SW 1271 (cell line): ENCODE results near the gene GRIP1.
A peak's percentile ranks its signal among the peaks of the same experiment; 100 is the strongest.

Experiments used
- DNase-seq, 2 experiments: peaks; one replicate each; lab custom pipeline; 2025; lab: John Stamatoyannopoulos, UW

GRIP1 gene

DNA sequence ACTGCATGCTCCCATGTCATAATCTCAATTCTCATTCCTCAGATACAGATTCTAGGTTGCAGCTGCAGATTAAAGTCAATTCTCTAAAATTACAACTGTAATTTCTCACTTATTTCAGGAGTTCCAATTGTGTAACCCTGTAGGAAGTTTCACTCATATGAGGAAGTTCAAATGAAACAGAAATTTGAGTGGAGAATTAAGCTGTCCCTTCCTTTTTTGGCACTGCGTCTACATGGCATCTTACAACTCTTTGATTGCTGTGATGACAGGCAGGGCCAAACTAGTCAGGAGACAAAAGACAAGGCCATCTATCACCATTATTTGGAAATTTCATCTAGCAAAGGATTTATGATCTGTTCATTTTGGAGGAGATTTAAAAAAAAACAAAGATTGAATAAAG lies 13.3 kb upstream of the GRIP1 start:
- DNase-seq: no peak

DNA sequence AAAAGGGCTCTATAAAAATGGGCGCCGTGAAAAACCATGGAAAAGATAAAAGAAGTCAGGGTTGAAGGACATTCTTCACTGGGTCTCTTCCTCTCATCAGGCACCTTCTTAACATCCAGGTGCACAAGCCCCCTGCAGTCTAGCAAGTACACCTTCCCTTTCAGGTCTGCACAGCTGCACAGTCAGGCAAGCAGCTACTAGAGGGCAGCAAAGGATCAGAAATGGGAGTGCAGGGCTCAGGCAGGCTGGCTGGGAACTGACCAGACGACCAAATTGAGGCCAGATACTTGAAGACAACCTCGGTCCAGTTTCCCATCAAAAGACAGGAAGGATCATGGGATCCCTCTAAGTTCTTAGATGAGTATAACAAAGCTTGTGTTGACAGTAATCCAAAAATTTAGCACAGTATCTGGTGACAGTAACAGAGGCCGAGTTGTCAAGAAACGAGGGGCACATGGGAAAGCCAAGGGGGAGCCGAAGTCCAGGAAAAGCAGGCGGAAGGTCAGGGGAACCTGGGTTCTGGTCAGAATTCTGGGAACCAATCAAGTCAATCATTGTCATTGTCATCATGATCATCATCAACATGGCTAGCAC lies 10.1 kb upstream of the GRIP1 start:
- peak in 1 of 2 experiments; percentile 49 for DNase-seq

DNA sequence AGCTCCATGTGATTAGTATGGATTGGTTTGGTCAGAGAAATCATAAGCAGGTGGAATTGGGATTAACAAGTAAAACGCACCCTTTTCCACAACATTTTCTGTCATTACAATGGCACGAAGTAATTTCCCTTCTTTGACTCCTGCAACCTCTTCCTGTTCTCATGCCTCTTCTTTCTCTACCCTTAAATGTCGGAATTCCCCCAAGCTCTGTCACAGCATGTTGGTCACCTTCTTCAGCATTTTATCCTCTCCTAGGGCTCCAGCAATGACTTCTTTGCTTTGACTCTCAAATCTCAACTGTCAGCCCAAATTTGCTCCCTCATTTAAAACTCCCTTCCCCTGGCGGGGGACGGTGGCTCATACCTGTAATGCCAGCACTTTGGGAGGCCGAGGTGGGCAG lies 5.3 kb upstream of the GRIP1 start:
- DNase-seq: no peak

DNA sequence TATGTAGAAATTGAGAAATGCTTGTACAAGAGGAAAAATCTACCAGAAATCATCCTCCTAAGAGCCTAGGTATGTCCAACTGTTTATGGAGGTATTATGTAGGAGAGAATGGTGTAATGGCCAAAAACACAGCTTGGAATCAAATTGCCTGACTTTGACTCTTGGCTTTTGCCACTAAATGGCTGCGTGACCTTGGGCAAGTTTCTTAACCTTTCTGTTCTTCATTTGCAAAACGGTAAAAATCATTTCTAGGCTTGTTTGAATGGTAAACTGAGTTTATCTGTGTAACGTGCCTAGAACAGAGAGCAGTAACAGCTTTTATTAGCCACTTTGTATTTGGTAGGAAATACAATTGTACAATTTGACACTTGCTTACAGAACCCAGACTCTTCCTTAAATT lies 4.9 kb upstream of the GRIP1 start:
- no peak for DNase-seq

DNA sequence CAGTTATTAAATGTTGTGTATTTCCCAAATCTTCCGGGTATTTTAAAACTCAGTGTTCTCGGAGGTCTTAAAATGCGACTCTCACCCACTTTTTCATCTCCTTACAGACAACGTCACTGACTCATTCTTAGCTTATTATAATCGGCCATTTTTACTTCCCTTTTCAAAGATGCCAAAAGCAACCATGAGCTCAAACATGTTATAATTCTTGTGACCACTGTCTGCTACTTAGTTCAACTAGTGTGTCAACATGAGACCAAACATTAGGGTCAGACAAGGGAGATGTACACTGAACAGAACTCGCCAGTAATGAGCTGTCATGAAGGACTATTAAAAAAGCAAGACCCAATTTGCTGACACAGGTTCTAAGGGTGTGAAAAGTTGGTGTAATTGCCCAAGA lies 4.2 kb upstream of the GRIP1 start:
- DNase-seq: no peak

DNA sequence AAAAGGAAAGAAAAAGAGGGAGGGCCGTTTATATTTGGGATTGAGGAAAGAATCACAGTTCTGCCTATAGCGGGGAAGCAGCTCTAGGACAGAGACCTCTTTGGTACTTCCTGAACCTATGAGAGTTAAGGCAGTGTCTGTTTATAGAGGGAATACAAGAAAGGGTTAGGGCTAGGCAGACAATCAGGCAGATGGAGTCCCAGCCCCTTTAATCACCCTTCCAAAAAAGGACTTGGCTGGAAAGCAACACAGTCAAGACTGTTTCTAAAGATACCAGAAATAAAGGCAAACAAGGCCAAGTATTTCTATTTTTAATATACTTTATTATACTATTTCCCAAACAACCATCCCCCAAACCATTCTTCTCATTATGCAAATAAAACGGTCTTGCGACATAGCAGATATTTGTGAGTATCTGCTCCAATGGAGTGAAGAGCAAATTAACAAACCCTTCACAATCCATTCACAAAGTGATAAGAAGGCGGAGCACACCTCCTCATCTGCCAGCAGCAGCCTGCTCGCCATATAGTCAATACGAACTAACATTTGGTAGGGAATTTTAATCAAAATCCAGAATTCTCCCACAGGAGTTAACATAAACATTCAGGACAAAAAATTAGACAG lies 697 bp upstream of the GRIP1 start:
- no peak for DNase-seq

DNA sequence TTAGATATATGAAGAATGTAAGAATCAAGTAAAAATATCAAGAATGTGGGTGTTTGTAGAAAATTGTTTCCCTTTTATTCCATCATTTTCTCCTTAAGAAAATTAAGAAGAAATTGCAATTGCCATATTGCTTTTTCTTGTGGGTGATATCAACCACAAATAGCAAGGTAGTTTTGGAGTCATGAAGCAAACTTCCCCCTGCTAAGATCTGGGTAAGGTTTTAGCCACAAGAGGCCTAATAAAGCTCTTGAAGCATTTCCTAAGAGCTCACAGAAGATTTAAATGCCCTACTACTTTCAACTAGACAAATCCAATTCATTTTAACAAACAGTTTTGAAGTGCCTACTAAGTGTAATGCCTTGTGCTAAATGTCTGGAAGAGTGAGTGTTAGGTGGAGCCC lies 2.6 kb downstream of the GRIP1 start:
- no peak for DNase-seq

DNA sequence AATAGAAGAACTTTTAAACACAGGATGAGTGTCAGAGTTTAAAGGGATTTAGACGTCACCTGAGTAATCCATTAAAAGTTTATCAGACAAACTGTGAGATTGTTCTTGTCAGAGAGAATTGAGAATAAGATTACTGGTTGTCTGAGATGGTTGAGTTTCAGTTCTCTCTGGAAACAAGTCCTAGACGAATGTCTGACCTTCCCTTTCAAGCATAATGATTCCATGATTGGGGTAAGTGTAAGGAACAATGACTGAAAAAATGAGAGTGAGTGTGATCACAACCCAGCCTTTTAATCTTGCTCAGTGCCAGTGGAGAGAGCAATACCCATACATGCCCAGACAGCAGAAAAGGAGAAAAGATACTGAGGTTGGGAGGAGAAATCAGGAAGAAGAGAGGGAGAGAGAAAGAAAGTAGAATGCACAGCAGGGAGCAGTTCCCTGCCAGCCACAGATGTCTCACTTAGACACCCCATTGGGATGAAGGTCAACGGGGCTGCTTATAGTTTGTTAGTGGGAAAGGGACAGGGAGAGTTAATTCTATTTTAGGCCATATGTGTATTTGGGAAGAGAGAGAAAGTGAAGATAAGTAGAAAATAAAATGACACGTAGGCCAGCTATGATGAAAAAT lies 4.3 kb downstream of the GRIP1 start:
- DNase-seq: no peak

DNA sequence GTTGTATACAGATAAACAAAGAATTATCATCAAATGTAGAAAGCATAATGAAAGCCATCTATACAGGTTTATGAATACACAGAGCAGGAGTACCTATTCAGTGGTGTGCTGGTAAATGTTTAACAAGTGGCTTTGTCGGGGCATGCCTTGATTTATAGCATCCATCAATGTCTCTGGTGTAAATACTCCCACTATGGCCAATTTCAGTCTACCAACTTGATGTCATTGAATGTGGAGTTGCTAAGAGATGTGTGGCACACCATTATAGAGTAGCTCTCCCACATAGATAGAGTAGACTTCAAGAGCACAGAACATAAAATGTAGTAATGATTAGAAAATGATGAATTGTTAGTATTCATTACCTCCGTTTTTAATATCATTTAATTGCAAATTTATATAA lies 9.3 kb downstream of the GRIP1 start:
- DNase-seq: no peak

DNA sequence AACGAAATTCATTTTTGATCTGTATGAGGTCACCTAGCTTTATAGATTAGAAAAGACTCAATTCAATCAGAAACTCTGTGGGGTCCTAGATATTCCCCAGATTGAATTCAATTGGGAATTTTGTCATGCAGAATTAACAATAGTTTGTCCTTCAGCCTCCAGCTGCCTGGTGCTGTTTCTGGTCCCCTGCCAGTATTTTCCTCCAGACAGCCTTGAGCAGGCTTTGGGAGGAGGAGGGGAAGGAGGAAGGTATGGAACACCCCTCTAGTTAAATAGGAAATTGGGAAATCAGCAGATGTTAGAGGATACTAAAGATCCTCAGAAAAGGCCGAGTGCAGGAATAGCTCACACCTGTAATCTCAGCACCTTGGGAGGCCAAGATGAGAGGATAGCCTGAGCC lies 10.6 kb downstream of the GRIP1 start:
- no peak for DNase-seq

DNA sequence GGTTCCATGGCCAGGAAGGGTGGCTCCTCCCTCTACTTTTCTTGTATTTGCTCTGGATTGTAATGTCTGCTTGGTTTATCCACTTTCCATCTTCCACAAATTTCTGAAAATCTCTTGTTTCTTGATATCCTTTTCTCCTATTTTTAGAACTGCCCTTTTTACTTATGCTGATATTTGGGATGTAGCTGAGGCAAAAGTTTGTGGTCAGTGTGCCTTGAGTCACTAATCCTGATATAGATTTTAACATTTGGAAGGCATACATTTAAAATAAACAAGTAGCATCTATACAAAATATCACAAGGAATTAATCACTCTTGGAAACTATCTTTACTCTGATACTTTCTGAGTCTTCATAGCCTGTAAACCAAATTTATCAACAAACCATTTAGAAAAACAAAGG lies 11.0 kb downstream of the GRIP1 start:
- DNase-seq: no peak

DNA sequence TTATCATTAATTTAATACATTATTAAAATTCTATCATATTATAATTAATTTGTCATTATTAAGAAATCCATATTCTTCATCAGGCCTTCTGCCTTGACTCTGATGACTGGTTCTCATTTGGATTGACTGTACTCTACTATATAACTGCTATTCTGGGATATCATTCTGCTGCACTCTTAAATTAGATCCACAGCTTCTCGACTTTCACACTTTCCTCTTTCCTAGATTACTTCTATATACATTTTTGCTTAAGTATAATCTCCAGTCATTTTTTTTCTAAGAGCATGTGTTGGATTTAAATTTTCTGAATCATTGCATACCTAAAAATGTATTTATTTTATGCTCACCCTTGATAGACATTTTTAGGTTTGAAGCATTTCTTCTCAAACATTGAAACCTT lies 12.4 kb downstream of the GRIP1 start:
- DNase-seq: no peak

DNA sequence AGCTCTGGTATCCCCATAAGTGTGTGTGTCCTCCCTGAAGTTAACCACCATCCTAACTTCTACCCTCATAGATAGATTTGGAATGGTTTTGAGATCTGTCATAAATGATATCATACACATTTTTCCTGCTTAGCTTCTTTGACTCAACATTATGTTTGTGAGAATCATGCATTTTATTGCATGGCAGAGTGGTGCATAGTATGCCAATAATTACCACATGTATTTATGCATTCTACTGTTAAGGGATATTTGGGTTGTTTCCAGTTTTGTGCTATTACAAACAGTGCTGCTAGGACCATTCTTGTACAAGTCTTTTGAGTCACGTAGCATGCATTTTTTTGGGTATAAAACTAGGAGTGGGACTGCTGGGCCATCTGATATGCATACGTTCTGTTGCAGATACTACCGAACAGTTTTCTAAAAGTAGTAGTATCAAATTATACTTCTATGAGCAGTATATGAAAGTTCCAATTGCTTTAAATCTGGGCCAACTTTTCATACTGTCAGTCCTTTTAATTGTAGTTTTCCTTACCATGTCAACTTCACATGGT lies 13.4 kb downstream of the GRIP1 start:
- DNase-seq: no peak

DNA sequence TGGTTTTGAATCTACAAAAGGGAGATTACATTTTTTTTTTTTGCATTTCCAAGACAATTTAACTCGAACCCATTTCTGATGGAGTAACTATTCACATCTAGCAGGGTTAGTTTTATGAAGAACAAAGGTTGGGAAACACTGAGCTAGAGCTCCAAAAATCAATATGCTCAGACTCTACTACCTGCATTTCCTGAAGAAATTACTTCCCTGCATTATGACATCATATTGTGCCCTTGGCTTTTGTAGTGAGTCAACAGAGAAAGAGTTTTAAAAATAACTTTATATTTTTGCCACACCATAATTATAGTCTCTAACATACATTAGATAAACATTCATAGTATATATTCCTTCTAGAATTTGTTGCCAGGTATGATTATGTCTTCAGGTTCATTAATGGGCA lies 14.8 kb downstream of the GRIP1 start:
- DNase-seq: no peak

DNA sequence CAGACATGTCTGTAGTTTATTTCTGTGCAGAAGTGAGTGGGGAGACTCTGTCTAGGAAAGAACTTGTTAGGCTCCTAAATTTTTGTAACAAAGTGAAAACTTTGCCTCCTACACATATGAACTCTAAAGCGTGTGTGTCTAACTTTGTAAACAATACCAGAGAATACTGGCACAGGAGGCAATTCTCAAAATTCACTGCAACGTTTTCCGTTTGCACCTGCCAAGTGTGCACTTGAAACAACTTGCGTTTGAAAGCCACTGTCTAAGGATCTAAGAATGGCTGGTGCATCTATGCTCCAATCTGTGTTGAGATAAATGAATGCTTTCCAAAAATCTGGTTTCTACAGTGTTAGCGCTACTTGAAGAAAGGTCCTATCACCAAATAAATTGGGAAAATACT lies 15.3 kb downstream of the GRIP1 start:
- DNase-seq: no peak

DNA sequence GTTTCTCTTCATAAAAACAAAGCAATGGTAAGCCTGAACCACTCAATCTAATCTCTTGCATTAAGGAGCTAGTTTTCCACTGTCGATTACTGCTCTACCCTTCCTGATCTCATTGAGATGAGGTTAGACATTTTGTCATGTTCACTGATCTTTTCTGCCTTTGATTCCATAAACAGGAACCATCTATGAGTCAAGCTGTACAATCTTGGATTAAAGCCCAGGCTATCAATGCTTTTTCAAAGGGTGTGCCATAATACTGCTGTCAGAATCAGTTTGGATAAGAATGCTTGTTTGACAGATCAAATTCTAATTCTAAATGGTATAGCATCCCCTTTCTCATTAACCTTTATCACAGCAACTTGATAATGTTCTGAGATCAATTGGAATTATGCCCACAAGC lies 16.1 kb downstream of the GRIP1 start:
- peak in 1 of 2 experiments; percentile 4 for DNase-seq

DNA sequence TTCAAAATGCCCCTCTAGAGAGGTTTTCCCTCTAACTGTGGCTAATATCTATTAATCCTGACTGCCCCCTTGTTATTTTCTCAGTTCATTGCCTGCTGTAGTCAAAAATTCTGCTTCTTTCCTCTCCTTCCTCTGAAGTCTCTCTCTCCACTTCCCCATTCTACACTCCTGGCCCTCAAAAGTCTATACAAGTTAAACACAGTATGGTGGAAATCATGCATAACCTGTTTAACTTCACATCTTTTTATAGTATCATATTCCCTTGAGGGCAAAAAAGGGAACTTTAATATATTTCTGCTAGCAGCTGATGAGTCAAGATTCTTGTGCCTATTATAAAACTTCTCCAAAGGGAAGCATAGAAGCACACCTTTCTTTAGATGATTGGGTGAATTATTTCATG lies 16.7 kb downstream of the GRIP1 start:
- no peak for DNase-seq

DNA sequence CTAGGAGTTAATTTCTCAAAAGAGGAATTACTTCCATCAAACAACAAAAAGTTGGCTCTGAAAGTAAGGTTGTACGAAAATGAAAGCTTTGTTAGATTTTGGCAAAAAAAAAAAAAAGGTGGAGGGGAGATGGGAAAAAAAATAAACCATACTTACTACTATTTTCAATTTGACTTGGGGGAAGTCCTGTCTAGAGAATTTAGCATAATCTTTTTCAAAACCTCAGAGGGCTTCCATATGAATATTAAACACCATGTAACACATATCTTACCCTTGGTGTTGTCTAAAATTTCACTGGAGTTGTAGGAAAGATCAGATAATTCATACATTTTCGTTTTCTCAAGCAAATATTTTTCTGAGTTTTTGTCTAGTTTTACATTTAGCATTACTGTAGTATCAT lies 17.5 kb downstream of the GRIP1 start:
- DNase-seq: no peak

DNA sequence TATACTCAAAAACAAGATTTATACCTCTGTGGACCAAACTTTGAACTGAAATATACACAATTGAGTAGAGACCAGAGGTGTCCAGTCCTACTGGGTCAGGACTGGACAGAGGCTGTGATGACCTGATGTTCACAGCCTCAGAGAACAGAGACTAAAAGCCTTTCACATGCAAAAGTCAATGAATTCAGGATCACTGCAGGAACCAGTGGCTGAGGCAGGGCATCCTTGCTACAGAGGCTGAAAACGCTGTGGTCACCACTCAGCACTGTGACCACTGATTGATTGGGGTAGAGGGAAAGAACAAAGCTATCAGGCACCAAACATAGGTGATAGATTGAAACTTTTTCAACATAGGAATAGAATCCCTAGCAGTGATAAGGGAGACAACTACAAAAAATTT lies 25.1 kb downstream of the GRIP1 start:
- DNase-seq: no peak

DNA sequence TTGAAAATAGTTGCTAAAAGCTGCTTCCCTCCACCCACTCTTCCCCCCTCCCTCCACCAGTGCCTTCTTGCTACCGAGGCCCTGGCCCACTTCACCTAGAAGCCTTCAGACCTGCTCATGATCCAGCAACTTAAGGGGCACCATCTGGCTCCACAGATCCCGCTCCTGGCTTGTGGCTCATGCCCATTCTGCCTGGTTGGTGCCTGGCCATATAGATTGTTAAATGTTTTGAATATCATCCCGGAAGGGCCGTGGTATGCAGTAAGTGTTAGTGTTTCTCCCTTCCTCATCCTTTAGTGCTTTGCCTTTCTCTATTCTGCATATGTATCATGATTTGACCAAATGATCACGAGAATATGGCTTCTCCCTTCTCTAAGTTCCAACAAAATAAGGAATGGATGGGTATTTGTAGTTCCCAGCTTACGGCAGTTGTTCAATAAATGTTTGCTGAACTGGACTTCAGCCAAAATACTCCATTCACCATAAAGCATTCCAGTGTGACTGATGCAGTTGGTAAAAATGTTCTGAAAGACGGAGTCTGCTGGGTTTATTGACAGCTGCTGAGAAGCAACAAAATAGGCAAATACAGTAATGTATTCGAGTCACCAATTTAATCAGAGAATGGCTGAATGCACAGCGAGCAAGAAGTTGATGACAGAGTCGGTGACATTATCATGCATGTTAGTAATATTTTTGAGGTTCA lies 30.7 kb downstream of the GRIP1 start:
- DNase-seq: no peak

DNA sequence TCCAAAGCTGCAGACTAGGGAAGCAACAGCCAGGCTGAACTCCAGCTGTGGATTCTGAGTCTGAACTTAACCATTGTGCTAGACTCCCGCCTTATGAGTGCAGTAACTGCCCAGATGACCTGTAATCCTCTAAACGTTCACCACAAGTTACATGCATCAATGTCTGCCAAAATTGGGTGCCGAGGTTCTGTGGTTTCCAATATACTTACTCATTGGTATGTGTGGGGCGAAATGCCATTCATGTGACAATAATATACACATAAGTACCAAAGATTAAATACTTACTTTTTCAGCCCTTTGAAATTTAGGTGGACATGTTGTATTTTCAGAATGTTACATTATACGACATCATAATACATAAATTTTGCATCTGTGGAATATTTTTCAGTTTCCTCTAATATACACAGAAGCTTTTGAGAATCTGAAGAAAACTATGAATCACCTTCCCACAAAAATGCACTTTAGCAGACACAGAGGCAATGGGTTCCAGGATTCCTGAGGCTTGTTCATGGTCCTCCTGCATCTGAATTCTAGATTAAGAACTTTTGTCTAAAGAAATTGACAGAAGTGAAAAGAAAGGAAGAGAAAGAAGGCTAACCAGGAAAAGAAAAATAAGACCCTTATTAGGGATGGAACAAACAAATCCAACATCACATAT lies 31.7 kb downstream of the GRIP1 start:
- DNase-seq: peak; percentile 73 to 87

DNA sequence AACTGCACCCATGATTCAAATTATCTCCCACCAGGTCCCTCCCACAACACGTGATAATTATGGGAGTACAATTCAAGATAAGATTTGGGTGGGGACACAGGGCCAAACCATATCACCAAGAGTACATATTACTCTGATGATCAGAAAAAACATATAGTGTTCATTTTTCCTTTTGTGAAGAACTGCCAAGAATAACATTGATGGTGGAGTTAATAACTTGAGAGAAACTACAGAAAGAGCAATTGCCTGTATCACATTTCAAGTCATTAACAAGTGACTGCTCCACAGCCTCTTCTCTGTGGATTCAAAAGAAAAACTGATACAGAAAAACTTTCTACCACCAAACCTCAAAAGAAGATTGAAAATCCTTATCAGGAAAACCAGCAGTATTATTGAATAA lies 34.7 kb downstream of the GRIP1 start:
- DNase-seq: no peak
